Measurements from ENCODE around the gene SELENON. TPM values are rescaled to one million over a fixed set of nuclear protein-coding genes. Genes with fewer than 3 reads are reported as not detected.

Gene SELENON
- total and polyA plus RNA-seq, 2 donors from 2014 or later: 69.3 to 116 TPM

- H3K4me3 ChIP-seq (ENCODE audit: low read length in 3 of 3): peak overlapping the region; percentile 65 to 84 (median 77)
- H3K9ac ChIP-seq (ENCODE audit: low read length in 3 of 3): peak overlapping the region; percentile 8 to 93 (median 72)
- DNase-seq: peak in 1 of 5 donors; percentile 42
- FAIRE-seq: no peak
- no peaks in the 10 kb centered on the region for H3K27me3 ChIP-seq (ENCODE audit: control insufficient read depth, insufficient read depth, low read length)
- no peaks in the 10 kb centered on the region for H3K9me3 ChIP-seq (ENCODE audit: control insufficient read depth in 2 of 3, insufficient read depth in 1 of 3, low read length in 3 of 3)
- no peak for TF ChIP-seq CTCF (IDR thresholded peaks at IDR 0.05; ENCODE audit: borderline replicate concordance, extremely low read depth, insufficient read depth)
- H3K27ac ChIP-seq (ENCODE audit: low read depth in 2 of 2, low read length in 2 of 2): peak overlapping the region; percentile 13 to 89
- peaks cover 4 to 34% (median 22%) of the 10 kb centered on the region in 3 donors for H3K4me1 ChIP-seq (ENCODE audit: control insufficient read depth in 2 of 3, insufficient read depth in 2 of 3, low read depth in 1 of 3, low read length in 3 of 3)
- H3K36me3 ChIP-seq (ENCODE audit: control insufficient read depth in 2 of 3, insufficient read depth in 3 of 3, low read length in 3 of 3): peaks cover 0 to 9% (median 0%) of the 10 kb centered on the region in 3 donors
- intact Hi-C loops (cut with DNase I): no loop called here
Observed at GRCh38 chr1:25821112-25821476, 21.1 kb downstream of the SELENON start.

- no peaks in the 10 kb centered on the region for H3K27me3 ChIP-seq (ENCODE audit: control insufficient read depth, insufficient read depth, low read length)
- peak overlapping the region in 2 of 3 donors; percentile 65 to 84 for H3K4me3 ChIP-seq (ENCODE audit: low read length in 3 of 3)
- peak in 1 of 5 donors; percentile 61 for DNase-seq
- H3K9ac ChIP-seq (ENCODE audit: low read length in 3 of 3): peak overlapping the region in 1 of 3 donors; percentile 72
- intact Hi-C loops (cut with DNase I): no loop called here
- no peaks in the 10 kb centered on the region for H3K9me3 ChIP-seq (ENCODE audit: control insufficient read depth in 2 of 3, insufficient read depth in 1 of 3, low read length in 3 of 3)
- TF ChIP-seq CTCF (IDR thresholded peaks at IDR 0.05; ENCODE audit: borderline replicate concordance, extremely low read depth, insufficient read depth): no peak
- H3K4me1 ChIP-seq (ENCODE audit: control insufficient read depth in 2 of 3, insufficient read depth in 2 of 3, low read depth in 1 of 3, low read length in 3 of 3): peaks cover 4 to 34% (median 22%) of the 10 kb centered on the region in 3 donors
- H3K36me3 ChIP-seq (ENCODE audit: control insufficient read depth in 2 of 3, insufficient read depth in 3 of 3, low read length in 3 of 3): peaks cover 0 to 14% (median 5%) of the 10 kb centered on the region in 3 donors
- no peak overlapping the region for H3K27ac ChIP-seq (ENCODE audit: low read depth in 2 of 2, low read length in 2 of 2)
- no peak for FAIRE-seq
Observed at GRCh38 chr1:25821630-25822091, 21.7 kb downstream of the SELENON start.

DNA sequence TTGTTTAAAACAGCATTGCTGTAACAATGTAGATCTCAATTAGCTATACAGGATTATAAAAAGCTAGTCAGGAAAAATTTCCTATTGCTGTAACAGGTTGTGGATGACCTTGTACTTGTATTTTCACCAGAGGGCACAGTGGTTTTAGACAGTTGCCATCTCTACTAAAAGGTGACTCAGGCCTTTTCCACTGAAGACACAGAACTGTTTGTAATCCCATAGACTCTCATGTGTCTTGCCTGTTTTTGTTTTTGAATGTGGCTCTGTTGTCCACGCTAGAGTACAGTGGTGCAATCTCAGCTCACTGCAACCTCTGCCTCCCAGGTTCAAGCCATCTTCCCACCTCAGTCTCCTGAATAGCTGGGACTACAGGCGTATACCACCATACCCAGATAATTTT, 25.6 kb downstream of the SELENON start:
- peaks cover 7 to 52% (median 27%) of the 10 kb centered on the region in 3 donors for H3K36me3 ChIP-seq (ENCODE audit: control insufficient read depth in 2 of 3, insufficient read depth in 3 of 3, low read length in 3 of 3)

More for the DNA sequence above, 25.6 kb downstream of the SELENON start:
- H3K27ac ChIP-seq (ENCODE audit: low read depth in 2 of 2, low read length in 2 of 2): no peak overlapping the region
- intact Hi-C loops (cut with DNase I): no loop called here
- no peak overlapping the region for H3K4me3 ChIP-seq (ENCODE audit: low read length in 3 of 3)
- no peak for DNase-seq
- H3K9me3 ChIP-seq (ENCODE audit: control insufficient read depth in 2 of 3, insufficient read depth in 1 of 3, low read length in 3 of 3): no peaks in the 10 kb centered on the region
- no peaks in the 10 kb centered on the region for H3K27me3 ChIP-seq (ENCODE audit: control insufficient read depth, insufficient read depth, low read length)
- no peak for FAIRE-seq
- peaks cover 0 to 16% (median 15%) of the 10 kb centered on the region in 3 donors for H3K4me1 ChIP-seq (ENCODE audit: control insufficient read depth in 2 of 3, insufficient read depth in 2 of 3, low read depth in 1 of 3, low read length in 3 of 3)
- TF ChIP-seq CTCF (IDR thresholded peaks at IDR 0.05; ENCODE audit: borderline replicate concordance, extremely low read depth, insufficient read depth): no peak
- H3K9ac ChIP-seq (ENCODE audit: low read length in 3 of 3): no peak overlapping the region

All from kidney (tissue), 14 donors.